Non-pigmented ciliary epithelial cell (primary cell): ENCODE data around the gene AGRN.
"Not testable (repeated sequence)": the region's sequence is repeated elsewhere in the genome, so short reads cannot be mapped to it uniquely, and the experiment has no call there.

Experiments used
- DNase-seq: peaks from one replicate; pipeline ENCODE4 v3.0.0-alpha.2; 2010; ENCODE audit warnings: low read depth

AGRN gene

DNA sequence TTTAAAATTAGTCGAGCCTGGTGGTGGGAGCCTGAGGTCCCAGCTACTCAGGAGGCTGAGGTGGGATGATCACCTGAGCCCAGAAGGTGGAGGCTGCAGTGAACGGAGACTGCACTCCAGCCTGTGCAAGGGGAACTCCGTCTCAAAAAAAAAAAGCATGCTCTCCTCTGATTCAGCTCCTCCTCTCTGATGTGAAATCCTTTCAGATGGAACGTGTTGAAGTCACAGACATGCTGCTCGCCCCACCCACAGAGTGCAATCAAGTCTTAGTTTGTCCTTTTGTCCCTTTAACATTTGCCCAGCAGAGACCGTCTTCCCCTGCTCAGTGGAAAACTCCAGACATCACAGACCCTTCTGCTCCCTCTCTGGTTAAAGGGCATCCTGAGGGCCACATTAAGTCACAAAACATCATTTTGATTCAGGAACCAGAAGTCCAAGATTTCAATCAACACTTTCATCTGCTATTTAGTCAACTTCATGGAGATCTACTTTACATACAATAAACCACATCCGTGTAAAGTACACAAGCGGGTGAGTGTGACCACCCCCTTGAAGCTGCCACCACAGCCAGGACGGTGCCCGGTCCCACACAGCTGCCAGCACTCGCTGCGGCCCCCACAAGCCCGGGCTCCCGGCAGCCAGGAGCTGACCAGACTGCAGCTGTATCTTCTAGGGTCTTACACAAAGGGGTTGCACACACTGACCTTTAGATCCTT lies 73.1 kb downstream of the AGRN start:
- DNase-seq: no peak

DNA sequence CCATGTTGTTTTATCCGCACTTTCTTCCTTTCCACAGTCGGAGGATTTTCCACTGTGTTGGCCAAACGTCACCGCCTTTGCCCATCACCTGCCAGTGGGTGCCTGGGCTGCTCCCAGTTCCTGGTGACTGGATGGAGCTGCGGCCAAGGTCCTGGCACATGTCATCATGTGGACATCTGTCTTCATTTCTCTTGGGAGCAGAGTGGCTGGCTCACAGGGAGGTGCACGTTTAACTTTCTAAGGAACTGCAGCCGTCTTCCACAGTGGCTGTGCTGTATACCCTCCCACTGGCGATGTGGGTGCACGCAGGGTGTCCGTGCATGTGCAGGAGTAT lies 73.7 kb downstream of the AGRN start:
- DNase-seq: no peak

DNA sequence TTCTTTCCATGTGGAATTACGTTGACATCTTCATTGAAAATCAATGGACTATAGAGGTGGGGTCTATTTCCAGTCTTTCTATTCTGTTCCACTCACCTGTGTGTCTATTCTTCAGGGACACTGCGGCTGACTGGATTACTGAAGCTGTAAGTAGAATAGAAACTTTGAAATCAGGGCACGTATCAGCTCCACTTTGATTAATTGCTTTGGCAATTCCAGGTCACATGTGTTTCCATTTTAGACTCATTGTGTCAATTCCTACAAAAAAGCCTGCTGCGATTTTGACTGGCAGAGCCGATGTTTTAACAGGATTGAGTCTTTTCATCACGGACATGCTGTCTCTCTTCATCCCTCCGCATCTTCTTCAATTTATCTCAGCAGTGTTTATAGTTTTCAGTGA lies 75.1 kb downstream of the AGRN start:
- DNase-seq: no peak

DNA sequence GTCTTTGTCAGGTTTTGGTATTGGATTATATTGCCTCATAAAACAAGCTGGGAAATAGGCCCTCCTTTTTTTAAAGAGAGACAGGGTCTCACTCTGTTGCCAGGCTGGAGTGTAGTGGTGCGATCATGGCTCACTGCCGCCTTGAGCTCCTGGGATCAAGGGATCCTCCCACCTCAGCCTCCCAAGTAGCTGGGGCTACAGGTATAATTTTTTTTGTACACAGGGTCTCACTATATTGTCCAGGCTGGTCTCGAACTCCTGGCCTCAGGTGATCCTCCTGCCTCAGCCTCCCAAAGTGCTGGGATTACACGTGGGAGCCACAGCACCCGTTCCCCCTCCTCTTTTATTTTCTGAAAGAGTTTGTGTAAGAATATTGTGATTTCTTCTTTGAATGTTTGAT lies 76.2 kb downstream of the AGRN start:
- DNase-seq: not testable (repeated sequence)

DNA sequence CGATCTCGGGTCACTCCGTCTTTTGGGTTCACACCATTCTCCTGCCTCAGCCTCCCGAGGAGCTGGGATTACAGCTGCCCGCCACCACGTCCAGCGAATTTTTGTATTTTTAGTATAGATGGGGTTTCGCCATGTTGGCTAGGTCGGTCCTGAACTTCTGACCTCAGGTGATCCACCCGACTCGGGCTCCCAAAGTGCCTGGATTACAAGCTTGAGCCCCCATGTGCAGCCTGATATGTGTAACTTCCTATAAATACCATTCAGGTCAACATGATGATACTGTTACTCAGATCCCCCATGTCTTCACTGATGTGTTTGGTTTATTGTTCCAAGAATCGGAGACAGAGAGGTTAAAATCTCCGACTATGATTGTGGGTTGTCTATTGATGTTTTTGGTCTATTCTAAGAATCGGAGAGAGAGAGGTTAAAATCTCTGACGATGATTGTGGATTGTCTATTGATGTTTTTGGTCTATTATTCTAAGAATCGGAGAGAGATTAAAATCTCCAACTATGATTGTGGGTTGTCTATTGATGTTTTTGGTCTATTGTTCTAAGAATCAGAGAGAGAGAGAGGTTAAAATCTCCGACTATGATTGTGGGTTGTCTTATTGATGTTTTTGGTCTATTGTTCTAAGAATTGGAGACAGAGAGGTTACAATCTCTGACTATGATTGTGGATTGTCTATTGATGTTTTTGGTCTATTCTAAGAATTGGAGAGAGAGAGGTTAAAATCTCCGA lies 78.9 kb downstream of the AGRN start:
- DNase-seq: no peak

DNA sequence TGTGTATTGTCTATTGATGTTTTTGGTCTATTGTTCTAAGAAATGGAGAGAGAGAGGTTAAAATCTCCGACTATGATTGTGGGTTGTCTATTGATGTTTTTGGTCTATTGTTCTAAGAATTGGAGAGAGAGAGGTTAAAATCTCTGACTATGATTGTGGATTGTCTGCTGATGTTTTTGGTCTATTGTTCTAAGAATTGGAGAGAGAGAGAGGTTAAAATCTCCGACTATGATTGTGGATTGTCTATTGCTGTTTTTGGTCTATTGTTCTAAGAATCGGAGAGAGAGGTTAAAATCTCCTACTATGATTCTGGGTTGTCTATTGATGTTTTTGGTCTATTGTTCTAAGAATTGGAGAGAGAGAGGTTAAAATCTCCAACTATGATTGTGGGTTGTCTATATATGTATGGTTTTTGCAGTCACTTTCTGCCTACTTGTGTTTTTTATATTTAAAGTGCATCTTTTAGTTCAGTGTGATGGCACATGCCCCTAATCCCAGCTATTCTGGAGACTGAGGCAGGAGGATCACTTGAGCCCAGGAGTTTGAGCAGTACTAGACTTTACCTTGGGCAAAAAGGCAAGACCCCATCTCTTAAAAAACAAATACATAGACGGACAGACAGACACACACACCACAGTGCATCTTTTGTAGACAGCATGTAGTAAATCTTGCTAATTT lies 79.7 kb downstream of the AGRN start:
- no peak for DNase-seq

DNA sequence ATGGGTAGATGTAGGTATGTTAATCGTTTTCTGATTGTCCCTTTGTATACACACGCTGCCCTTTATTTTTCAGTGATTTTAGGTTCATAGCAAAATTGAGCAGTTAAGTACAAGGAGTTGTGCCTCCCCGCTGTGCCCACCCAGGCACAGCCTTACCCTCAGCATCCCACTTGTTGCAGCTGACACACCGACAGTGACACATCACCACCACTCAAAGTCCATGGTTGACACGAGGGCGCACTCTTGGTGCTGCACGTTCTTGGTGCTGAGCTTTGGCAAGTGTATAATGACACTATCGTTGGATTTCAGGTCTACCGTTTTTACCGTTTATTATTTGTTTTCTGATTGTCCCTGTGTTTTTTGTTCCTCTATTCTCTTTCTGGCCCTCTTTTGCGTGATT lies 80.4 kb downstream of the AGRN start:
- DNase-seq: no peak

DNA sequence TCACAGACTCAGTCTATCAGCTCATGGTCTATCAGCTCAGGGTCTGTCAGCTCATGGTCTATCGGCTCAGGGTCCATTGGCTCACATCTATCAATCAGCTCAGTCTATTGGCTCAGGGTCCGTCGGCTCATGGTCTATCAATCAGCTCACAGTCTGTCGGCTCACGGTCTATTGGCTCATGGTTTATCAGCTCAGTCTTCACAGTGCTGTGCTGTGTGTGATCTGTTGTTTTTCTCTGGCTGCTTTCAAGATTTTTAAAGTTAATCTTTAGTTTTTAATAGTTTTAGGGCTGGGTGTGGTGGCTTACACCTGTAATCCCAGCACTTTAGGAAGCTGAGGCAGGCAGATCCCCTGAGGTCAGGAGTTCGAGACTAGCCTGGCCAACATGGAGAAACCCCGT lies 81.6 kb downstream of the AGRN start:
- no peak for DNase-seq

DNA sequence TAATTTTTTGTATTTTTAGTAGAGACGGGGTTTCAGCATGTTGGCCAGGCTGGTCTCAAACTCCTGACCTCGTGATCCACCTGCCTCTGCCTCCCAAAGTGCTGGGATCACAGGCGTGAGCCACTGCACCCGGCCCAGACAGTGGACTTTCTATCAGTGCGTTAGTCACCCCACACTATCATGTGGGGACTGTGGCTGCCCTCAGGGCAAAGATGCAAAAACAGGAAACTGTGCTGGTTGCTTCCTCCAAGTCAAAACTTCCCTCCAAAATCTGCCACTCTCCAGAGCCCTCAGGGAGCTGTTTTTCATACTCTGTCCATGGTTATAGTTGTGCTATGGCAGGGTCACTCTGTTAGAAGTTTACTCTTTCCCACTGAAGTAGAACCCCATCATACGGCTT lies 84.2 kb downstream of the AGRN start:
- DNase-seq: not testable (repeated sequence)
